Heart left ventricle (tissue), 13 donors: ENCODE results near the gene GTF2IRD1.

Experiments used
- POLR2A ChIP-seq, 2 donors: fragments of 450-650 bp; IDR thresholded peaks; one replicate each; pipeline ENCODE4 v1.6.1; 2017; ENCODE audit warnings: antibody characterized with exemption in 2 of 2, mild to moderate bottlenecking in 2 of 2, moderate library complexity in 2 of 2
- TF ChIP-seq, protein P1 (sequence below), 12 donors: fragments of 200-600 bp; sonication (generic) in 4 of 12; IDR thresholded peaks; one replicate each; pipeline versions ENCODE4 v1.5.0 to v1.8.0; 2018 to 2022; ENCODE audit warnings: antibody characterized with exemption in 12 of 12, mild to moderate bottlenecking in 5 of 12
- donor health status: ischemic (EF 13 %, LVEDD 7.1; RV severe dilation, severe dysfunction).
- donor health status: DM: no; HTN: yes; CAD: no.
- donor health status: DM: no; HTN: no; CAD: no.
- donor health status: ischemic (EF 25% LVEDD 6.9; RV normal size, moderate dysfunction).
- donor health status: ischemic (EF 25% LVEDD 5.7; RV mildly dilated, moderate dysfunction).
- donor health status: ischemic (EF 35%, LVEDD 5.7; RV mildly dilated, moderate dysfunction).
- donor health status: nonischemic (EF 11% LVEDD 7.7; RV severe dilation, severe dysfunction).
- donor health status: DM: yes; HTN: yes; CAD: no.
- donor health status: PGD.
- donor health status: ischemic (EF 29% LVEDD 5.4; RV normal size, mild dysfunction).
- donor health status: nonischemic (EF 23%, LVEDD 6.1; RV moderate dilation, normal function).

- TF ChIP-seq, protein P1, sequence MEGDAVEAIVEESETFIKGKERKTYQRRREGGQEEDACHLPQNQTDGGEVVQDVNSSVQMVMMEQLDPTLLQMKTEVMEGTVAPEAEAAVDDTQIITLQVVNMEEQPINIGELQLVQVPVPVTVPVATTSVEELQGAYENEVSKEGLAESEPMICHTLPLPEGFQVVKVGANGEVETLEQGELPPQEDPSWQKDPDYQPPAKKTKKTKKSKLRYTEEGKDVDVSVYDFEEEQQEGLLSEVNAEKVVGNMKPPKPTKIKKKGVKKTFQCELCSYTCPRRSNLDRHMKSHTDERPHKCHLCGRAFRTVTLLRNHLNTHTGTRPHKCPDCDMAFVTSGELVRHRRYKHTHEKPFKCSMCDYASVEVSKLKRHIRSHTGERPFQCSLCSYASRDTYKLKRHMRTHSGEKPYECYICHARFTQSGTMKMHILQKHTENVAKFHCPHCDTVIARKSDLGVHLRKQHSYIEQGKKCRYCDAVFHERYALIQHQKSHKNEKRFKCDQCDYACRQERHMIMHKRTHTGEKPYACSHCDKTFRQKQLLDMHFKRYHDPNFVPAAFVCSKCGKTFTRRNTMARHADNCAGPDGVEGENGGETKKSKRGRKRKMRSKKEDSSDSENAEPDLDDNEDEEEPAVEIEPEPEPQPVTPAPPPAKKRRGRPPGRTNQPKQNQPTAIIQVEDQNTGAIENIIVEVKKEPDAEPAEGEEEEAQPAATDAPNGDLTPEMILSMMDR (IDR thresholded peaks at IDR 0.05), result no peak
- TF ChIP-seq POLR2A (IDR thresholded peaks at IDR 0.05), result no peak
Measured at GRCh38 chr7:74585844-74586243, 132.1 kb downstream of the GTF2IRD1 start.
